HCT116 (cell line): Measurements from ENCODE around the gene DTD1. TPM values are rescaled to one million over a fixed set of nuclear protein-coding genes. Genes with fewer than 3 reads are reported as not detected.

Experiments used
- ATAC-seq: fragments of 200-7000 bp; cut with Tn5 transposase; 2 replicates; pipeline ENCODE4 v1.9.1; 2020; ENCODE audit warnings: mild to moderate bottlenecking, moderate library complexity
- BruUV-seq: library from RNA; stranded (reverse); fragments of 400-500 nt; replicated peaks from 2 replicates; lab custom pipeline; 2021; lab: Mats Ljungman, UMichigan
- CTCF ChIA-PET: fragments of 300-600 bp; sonication (Branson Sonifier 250); formaldehyde crosslinking; loops from one replicate; lab custom pipeline; 2021; ENCODE audit warnings: antibody characterized with exemption; lab: Charles Lee
- POLR2A ChIA-PET: fragments of 300-600, 350-600 bp; sonication (Branson Sonifier 250); formaldehyde crosslinking; loops from one replicate; lab custom pipeline; 2021; ENCODE audit warnings: antibody characterized with exemption; lab: Charles Lee
- RAD21 ChIA-PET, 2 experiments: fragments of 300-600 bp; sonication (Branson Sonifier 250); formaldehyde crosslinking; loops; one replicate each; lab custom pipeline; 2023; ENCODE audit warnings: low total read pairs in 2 of 2; ENCODE audit not compliant: uncharacterized antibody in 2 of 2, unreplicated experiment in 2 of 2, low non-redundant PET in 1 of 2; lab: Charles Lee
- DNase-seq: peaks from one replicate; pipeline ENCODE4 v3.0.0-alpha.2; 2010; ENCODE audit warnings: low read depth, low spot score
- H2AFZ ChIP-seq: fragments of 200-600 bp; shearing (Covaris generic), sonication (generic); 2 replicates; pipeline ENCODE4 v1.6.1; 2017; ENCODE audit warnings: low read depth, mixed run types, mixed read lengths, antibody characterized with exemption, low read length; ENCODE audit not compliant: poor library complexity, severe bottlenecking
- H3K27ac ChIP-seq: 2 replicates; pipeline ENCODE4 v1.5.1; 2012; ENCODE audit warnings: low read depth, low read length
- H3K27me3 ChIP-seq: fragments of 200-600 bp; sonication (generic); 2 replicates; pipeline ENCODE4 v1.6.1; 2016; ENCODE audit warnings: mixed run types, low read length, mixed read lengths; ENCODE audit not compliant: insufficient read depth
- H3K36me3 ChIP-seq, 2 experiments: fragments of 200-500 bp in 1 of 2; fragments of 200-600 bp in 1 of 2; sonication (Bioruptor generic) in 1 of 2; sonication (generic) in 1 of 2; 2 replicates each; pipeline versions ENCODE4 v1.5.1 to v1.6.1; 2014 to 2016; ENCODE audit warnings: low read length in 2 of 2, inconsistent platforms in 1 of 2, mixed read lengths in 1 of 2, mixed run types in 1 of 2; ENCODE audit not compliant: insufficient read depth in 2 of 2, control insufficient read depth in 1 of 2
- H3K4me1 ChIP-seq, 2 experiments: fragments of 200-600 bp in 1 of 2; sonication (generic) in 1 of 2; 2 replicates each; pipeline versions ENCODE4 v1.5.1 to v1.6.1; 2012 to 2017; ENCODE audit warnings: low read length in 2 of 2, inconsistent platforms in 1 of 2, mild to moderate bottlenecking in 1 of 2, mixed read lengths in 1 of 2, mixed run types in 1 of 2, moderate library complexity in 1 of 2; ENCODE audit not compliant: insufficient read depth in 2 of 2, control insufficient read depth in 1 of 2
- H3K4me2 ChIP-seq: fragments of 200-600 bp; sonication (generic); 2 replicates; pipeline ENCODE4 v1.6.1; 2017; ENCODE audit warnings: mixed run types, low read length, mixed read lengths
- H3K4me3 ChIP-seq, 2 experiments: fragments of 200-600 bp in 1 of 2; sonication (generic) in 1 of 2; replicated peaks in 1 of 2; 2 replicates each; pipeline ENCODE4 v1.5.1; 2011 to 2016; ENCODE audit warnings: low read length in 2 of 2, control low read depth in 1 of 2, low read depth in 1 of 2, mild to moderate bottlenecking in 1 of 2, mixed read lengths in 1 of 2, mixed run types in 1 of 2
- H3K79me2 ChIP-seq: fragments of 200-600 bp; sonication (generic); 2 replicates; pipeline ENCODE4 v1.6.1; 2017; ENCODE audit warnings: mild to moderate bottlenecking, mixed run types, low read length, moderate library complexity, mixed read lengths; ENCODE audit not compliant: insufficient read depth
- H3K9ac ChIP-seq: fragments of 200-600 bp; sonication (generic); 2 replicates; pipeline ENCODE4 v1.6.1; 2016; ENCODE audit warnings: low read length, mixed read lengths
- H3K9me2 ChIP-seq: fragments of 200-600 bp; sonication (generic), shearing (Covaris generic); 2 replicates; pipeline ENCODE4 v1.6.1; 2017; ENCODE audit warnings: mixed run types, mild to moderate bottlenecking, moderate library complexity; ENCODE audit not compliant: insufficient read depth
- H3K9me3 ChIP-seq, 2 experiments: fragments of 200-500 bp in 1 of 2; fragments of 200-600 bp in 1 of 2; sonication (Bioruptor generic) in 1 of 2; sonication (generic) in 1 of 2; 2 replicates each; pipeline ENCODE4 v1.6.1; 2014 to 2017; ENCODE audit warnings: low read length in 2 of 2, mixed read lengths in 2 of 2, inconsistent platforms in 1 of 2, low read depth in 1 of 2, mild to moderate bottlenecking in 1 of 2, mixed run types in 1 of 2, moderate library complexity in 1 of 2; ENCODE audit not compliant: control insufficient read depth in 1 of 2, insufficient read depth in 1 of 2
- H4K20me1 ChIP-seq: fragments of 200-600 bp; sonication (generic), shearing (Covaris generic); 2 replicates; pipeline ENCODE4 v1.6.1; 2017; ENCODE audit warnings: mixed run types, mild to moderate bottlenecking, moderate library complexity; ENCODE audit not compliant: insufficient read depth
- ATF3 ChIP-seq: IDR thresholded peaks from 2 replicates; pipeline ENCODE4 v1.6.1; 2012
- CBX3 ChIP-seq: IDR thresholded peaks from 2 replicates; pipeline ENCODE4 v1.6.1; 2012; ENCODE audit warnings: low read depth
- CEBPB ChIP-seq: IDR thresholded peaks from 2 replicates; pipeline ENCODE4 v1.6.1; 2012; ENCODE audit warnings: low read depth
- CTCF ChIP-seq, 3 experiments: fragments of 200-600 bp in 1 of 3; sonication (generic) in 1 of 3; IDR thresholded peaks in 2 of 3; conservative IDR thresholded peaks in 1 of 3; 2 replicates each; pipeline ENCODE4 v1.5.1; 2012 to 2017; ENCODE audit warnings: low read depth in 2 of 3, low read length in 2 of 3, antibody characterized with exemption in 1 of 3, borderline replicate concordance in 1 of 3, control low read depth in 1 of 3, mild to moderate bottlenecking in 1 of 3, mixed read lengths in 1 of 3, mixed run types in 1 of 3, moderate library complexity in 1 of 3; ENCODE audit not compliant: insufficient read depth in 1 of 3
- ELF1 ChIP-seq: IDR thresholded peaks from 2 replicates; pipeline ENCODE4 v1.6.1; 2012; ENCODE audit warnings: low read depth, borderline replicate concordance
- EZH2 ChIP-seq: fragments of 200-600 bp; sonication (generic); IDR thresholded peaks from 2 replicates; pipeline ENCODE4 v1.6.1; 2017; ENCODE audit warnings: antibody characterized with exemption, mixed run types
- EZH2phosphoT487 ChIP-seq: fragments of 200-600 bp; IDR thresholded peaks from 2 replicates; pipeline ENCODE4 v1.6.1; 2018; ENCODE audit warnings: antibody characterized with exemption, borderline replicate concordance
- FOSL1 ChIP-seq: IDR thresholded peaks from 2 replicates; pipeline ENCODE4 v1.6.1; 2012; ENCODE audit warnings: low read depth
- JUND ChIP-seq: IDR thresholded peaks from 2 replicates; pipeline ENCODE4 v1.6.1; 2012
- MAX ChIP-seq: IDR thresholded peaks from 2 replicates; pipeline ENCODE4 v1.6.1; 2012
- POLR2A ChIP-seq: IDR thresholded peaks from 2 replicates; pipeline ENCODE4 v1.7.0; 2011; ENCODE audit warnings: borderline replicate concordance; ENCODE audit not compliant: insufficient read depth, insufficient read length; ENCODE audit errors: extremely low read depth
- POLR2AphosphoS5 ChIP-seq: IDR thresholded peaks from 2 replicates; pipeline ENCODE4 v1.6.1; 2011; ENCODE audit warnings: mild to moderate bottlenecking, low read depth, low read length, moderate library complexity
- RAD21 ChIP-seq: IDR thresholded peaks from 2 replicates; pipeline ENCODE4 v1.6.1; 2012; ENCODE audit warnings: low read depth, mild to moderate bottlenecking
- REST ChIP-seq: IDR thresholded peaks from 2 replicates; pipeline ENCODE4 v1.6.1; 2012; ENCODE audit warnings: low read depth
- SP1 ChIP-seq: IDR thresholded peaks from 2 replicates; pipeline ENCODE4 v1.6.1; 2012; ENCODE audit warnings: low read depth
- TCF7L2 ChIP-seq: IDR thresholded peaks from 2 replicates; pipeline ENCODE4 v1.7.0; 2011; ENCODE audit warnings: borderline replicate concordance, inconsistent platforms; ENCODE audit not compliant: insufficient read depth, insufficient read length; ENCODE audit errors: extremely low read depth
- YY1 ChIP-seq: IDR thresholded peaks from 2 replicates; pipeline ENCODE4 v1.6.1; 2011; ENCODE audit warnings: low read length, low read depth, moderate library complexity, mild to moderate bottlenecking; ENCODE audit not compliant: insufficient replicate concordance; ENCODE audit errors: extremely low read depth
- ZBTB33 ChIP-seq: IDR thresholded peaks from 2 replicates; pipeline ENCODE4 v1.6.1; 2011; ENCODE audit warnings: mild to moderate bottlenecking, low read length, moderate library complexity; ENCODE audit not compliant: insufficient replicate concordance; ENCODE audit errors: extremely low read depth
- ZFX ChIP-seq: fragments of 450-650 bp; IDR thresholded peaks from 2 replicates; pipeline ENCODE4 v1.6.1; 2017
- intact Hi-C: fragments of 100-400 bp; cut with micrococcal nuclease; formaldehyde crosslinking; loops from 2 replicates; pipeline ENCODE4 v1.10.0; 2022
- total RNA-seq: library from RNA; stranded (reverse); gene quantifications from one replicate; pipeline ENCODE4 v1.2.1, GENCODE V29; 2021; ENCODE audit not compliant: unreplicated experiment

Gene DTD1
- total RNA-seq, 1 experiment from 2014 or later, result 54.5 TPM

- Histone ChIP-seq H3K9ac (no peak overlapping the region), H3K27ac (no peak overlapping the region), H3K4me1 (no peaks in the 10 kb centered on the region), H3K79me2 (no peaks in the 10 kb centered on the region)
- intact Hi-C loops, result no loop called here
- RAD21 ChIA-PET, result no interaction called here
- TF ChIP-seq TCF7L2 (no peak), REST (no peak), POLR2AphosphoS5 (no peak), ZFX (no peak), CTCF (IDR thresholded peaks at IDR 0.05 in 2 of 3, conservative IDR thresholded peaks at IDR 0.05 in 1 of 3; ENCODE audit: borderline replicate concordance in 1 of 3, insufficient read depth in 1 of 3, low read depth in 2 of 3, low read length in 2 of 3) (no peak), MAX (no peak), EZH2phosphoT487 (no peak), FOSL1 (no peak), ZBTB33 (no peak), EZH2 (no peak), JUND (no peak), ELF1 (no peak), SP1 (no peak), POLR2A (no peak), RAD21 (no peak), CBX3 (no peak), YY1 (no peak), CEBPB (no peak), ATF3 (no peak)
- TF ChIP-seq, all 23 proteins: peak for 0
- Histone ChIP-seq H3K9me3 (no peaks in the 10 kb centered on the region), H3K4me3 (no peak overlapping the region), H3K36me3 (no peaks in the 10 kb centered on the region), H3K4me2 (no peak overlapping the region), H3K9me2 (no peaks in the 10 kb centered on the region), H4K20me1 (no peaks in the 10 kb centered on the region), H2AFZ (no peak overlapping the region), H3K27me3 (no peaks in the 10 kb centered on the region)
- ATAC-seq (no peak), DNase-seq (no peak)
- ChIA-PET CTCF (no interaction called here), POLR2A (no interaction called here)
- BruUV-seq, result no TSS peak
Measured at GRCh38 chr20:18672834-18673233, 85.0 kb downstream of the DTD1 start.
